ENCODE data around the gene RNF144B.

Gene RNF144B

DNA sequence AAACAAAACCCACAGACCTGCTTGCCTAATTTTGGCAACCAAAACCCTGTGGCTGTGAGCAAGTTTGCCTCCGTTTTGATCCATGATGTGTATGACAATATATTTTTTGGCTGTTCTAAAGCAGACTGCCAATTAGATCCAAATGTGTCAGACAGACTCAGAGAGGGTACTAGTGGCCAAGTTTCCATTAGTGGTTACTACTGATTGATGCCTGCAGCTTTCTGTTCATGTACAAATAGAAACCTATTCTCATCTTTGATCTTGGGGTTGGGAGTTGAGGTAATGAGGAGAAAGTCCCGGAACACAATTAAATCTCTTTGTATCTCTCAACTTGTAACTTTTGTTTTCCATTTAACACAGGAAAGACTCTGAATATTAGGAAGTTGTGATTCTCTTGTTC, 100.9 kb downstream of the RNF144B start:
- no peak for DNase-seq (ENCODE audit: low read depth in 2 of 2)

DNA sequence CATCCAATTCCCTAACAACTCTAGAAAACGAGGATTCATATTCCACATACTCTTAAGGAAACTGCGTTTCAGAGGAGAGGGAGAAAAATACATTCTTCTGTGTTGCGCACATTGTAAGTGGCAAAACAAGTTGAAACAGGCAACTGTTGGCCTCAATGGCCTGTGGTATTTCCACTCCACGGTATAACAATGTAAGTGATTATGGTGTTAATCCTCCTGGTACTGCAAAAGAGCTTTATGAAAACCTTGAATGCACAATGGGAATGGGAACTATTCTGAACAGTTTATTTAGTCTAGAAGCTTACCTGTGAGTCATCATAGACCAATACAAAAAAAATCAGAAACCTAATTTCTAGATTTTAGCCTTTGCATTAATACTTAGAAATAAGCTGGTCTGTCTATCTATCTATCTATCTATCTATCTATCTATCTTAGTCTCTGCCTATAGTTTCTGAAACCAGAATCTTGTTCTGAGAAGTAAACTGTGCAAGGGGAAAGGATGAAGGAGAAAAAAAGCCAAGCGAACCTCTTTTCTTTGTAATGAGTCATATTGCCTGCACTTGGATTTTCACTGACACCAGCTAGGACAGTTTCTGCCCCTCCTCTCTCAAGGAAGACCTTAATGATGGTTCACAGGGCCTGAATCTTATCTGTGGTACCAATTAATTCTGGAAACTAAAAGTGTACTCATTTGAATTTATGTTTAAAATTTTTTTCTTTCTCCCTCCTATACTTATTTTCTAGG, 101.5 kb downstream of the RNF144B start:
- DNase-seq (ENCODE audit: low read depth in 2 of 2): no peak

DNA sequence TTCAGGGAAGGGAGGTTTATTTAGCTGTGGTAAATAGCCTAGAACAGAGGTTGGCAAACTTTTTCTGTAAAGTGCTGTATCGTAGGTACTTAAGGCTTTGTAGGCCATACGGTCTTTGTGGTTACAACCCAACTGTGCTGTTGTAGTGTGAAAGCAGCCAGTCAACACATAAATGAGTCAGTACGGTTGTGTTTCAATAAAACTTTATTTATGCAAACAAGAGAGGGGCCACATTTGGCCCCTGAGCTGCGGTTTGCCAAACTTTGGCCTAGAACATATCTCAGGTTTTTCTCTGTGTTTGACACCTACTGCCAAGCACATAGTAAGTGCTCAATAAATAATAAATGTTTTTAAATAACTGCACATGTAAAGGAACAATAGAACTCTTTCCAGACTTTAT, 102.2 kb downstream of the RNF144B start:
- no peak for DNase-seq (ENCODE audit: low read depth in 2 of 2)

DNA sequence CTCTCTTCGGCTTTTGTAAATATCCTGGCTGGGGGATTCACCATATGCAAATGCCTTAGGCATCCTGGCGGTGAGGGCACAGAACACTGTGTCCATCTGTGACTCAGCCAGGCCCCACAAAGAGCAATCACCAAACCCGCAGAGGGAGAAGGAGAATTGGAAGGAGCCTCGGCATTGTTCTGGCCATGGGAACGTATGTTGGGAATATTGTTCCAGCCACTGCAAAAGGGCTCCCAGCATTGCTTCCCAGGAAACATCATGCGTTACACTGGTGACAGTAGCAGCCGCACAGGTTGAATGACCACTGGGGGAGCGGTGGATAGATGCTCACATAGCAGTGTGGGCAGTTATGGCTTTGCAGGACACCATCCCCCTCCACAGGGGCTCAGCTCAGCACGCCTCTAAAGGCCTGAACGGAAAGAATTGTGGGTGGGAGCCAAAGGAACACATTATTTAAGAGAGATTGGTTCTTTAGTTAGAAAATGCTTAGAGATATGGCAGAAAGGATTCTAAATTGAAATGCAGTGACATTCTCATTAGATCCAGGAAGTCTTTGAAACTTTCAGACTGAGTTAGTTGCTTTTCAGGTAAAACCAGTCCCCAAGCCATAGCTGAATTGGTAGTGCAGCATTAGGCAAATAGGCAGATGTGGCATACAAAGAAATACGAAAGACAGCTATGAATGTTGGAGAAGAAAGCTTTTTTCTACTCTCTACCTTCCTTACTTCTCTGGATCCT, 104.3 kb downstream of the RNF144B start:
- no peak for DNase-seq (ENCODE audit: low read depth in 2 of 2)

DNA sequence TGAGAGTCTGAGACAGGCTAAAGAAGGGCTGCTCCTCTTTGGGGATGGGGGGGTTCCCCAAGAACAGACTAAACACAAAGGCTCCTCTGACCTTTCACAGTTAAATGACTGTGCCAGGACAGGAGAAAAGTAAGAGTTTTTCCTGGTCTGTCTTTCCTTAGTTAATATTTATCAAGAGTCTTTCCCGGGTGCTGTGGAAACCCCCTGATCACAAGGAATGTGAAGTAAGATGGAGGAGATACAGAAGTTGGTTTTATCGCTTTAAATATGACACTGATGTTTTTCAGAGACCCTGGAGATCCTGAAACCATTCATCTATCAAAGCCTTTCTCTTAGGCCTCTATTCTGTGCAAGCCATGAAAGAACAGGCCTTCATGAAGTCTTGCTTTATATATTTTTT, 105.8 kb downstream of the RNF144B start:
- no peak for DNase-seq (ENCODE audit: low read depth in 2 of 2)

DNA sequence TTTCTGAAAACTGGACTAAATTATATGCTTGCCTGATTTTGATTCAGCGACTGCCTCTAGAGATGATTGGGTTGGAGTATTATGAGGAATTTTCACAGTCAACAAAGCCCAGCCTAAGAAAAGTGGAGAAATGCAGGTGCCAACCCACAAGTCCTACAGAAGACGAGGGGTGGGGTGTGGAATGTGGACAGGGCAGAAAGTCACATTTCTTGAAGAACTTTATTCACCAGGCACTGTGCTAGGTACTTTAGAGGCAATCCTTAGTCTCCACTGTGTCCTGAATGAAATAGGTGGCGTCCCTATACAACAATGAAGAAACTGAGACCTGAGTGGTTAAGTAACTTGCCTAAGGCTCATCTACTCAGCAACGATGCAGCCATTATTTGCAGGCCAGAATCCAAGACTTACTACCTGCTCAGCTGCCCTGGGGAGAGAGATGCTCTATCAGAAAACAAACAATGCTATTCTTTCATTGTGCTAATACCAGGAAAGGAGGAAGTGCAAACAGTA, 106.3 kb downstream of the RNF144B start:
- no peak for DNase-seq (ENCODE audit: low read depth in 2 of 2)

DNA sequence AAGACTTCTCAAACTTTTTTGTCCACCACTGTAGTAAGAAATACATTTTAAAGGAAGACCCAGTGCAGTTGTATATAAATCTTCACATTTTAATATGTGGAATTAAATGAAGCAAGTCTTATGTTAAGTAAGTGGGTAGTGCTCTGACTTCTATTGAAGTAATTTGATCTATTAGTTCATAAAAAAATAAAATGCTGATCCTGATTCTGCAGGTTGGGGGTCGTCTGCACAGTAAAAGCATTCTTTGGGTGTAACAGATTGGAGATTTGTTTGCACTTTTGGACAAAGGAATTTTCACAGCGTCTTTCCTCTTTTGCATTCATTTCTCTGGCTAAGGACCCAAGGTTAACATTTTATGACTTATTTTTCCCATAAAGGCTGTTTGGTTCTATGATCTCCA, 106.8 kb downstream of the RNF144B start:
- no peak for DNase-seq (ENCODE audit: low read depth in 2 of 2)

DNA sequence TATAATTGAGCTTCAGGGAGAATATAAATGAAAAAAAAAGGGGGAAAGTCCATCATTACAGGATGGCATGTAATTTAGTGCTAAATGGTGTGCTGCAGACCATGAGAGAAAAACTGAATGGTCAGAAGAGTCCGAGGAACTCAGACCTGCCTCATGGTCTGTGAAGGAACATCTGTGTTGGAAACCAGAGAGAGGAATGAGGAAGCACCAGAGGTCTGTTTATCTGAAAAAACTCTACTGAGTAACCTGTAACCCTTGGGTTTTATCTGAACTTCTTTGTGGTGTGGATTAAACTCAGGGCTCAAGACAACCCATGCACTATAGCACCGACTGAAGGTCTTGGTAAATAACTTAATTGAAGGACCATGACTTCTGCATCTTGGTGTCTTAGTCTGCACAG, 108.1 kb downstream of the RNF144B start:
- DNase-seq (ENCODE audit: low read depth in 2 of 2): no peak

DNA sequence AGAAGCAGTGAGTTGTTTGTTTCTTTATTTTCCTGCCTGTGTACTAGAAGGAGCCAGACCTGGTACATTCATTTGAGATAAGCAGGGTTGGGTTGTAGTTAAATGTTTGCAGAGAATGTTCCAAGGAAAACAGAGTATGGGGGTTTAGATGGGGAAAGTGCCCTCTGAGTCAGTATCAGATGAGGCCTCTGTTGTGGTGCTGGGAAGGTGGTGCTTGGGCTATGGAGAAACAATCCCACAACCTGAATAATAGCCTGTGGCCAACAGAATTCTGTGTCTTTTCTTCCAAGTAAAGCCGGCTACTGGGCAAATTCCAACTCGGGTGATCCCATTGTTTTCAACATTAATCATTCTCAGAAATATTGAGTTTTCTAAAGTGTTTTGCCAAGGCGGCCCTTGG, 109.3 kb downstream of the RNF144B start:
- DNase-seq (ENCODE audit: low read depth in 2 of 2): no peak

DNA sequence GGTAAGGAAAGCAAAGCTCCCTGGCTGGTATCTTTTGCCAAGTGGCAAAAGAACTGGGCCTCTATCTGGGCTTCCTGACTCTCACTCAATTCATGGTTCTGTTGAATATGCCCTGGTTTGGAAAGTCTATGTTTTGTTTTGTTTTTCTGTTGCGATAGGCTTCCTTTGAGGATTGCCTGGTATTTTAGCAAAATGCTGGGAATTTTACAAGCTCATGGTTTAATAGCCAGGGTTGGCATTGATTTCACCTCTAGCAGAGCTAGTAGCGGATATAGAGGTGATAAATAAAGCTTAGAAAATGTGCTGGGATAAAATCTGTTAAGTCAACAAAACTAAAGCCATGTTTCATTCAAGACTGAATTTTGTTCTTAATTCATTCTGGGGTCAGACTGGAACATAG, 109.9 kb downstream of the RNF144B start:
- no peak for DNase-seq (ENCODE audit: low read depth in 2 of 2)

DNA sequence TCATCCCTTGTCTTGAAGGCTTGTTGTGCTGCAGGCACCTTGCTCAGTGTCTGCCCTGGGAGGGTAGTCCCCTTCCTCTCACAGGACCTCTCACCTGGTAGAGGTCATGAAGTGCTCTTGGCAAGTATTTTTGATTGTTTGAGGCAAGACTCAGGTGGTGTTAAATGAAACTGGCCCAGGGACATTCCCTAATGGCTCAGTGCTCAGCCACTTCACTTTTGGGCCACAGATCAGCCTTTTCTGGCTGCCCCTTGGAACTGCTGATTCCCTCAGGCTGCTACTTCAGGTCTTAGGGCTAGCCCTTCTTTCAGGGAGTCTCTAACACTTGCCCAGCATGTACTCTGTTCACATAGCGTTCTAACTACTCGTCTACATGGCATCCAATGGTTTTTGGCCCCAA, 111.3 kb downstream of the RNF144B start:
- no peak for DNase-seq (ENCODE audit: low read depth in 2 of 2)

DNA sequence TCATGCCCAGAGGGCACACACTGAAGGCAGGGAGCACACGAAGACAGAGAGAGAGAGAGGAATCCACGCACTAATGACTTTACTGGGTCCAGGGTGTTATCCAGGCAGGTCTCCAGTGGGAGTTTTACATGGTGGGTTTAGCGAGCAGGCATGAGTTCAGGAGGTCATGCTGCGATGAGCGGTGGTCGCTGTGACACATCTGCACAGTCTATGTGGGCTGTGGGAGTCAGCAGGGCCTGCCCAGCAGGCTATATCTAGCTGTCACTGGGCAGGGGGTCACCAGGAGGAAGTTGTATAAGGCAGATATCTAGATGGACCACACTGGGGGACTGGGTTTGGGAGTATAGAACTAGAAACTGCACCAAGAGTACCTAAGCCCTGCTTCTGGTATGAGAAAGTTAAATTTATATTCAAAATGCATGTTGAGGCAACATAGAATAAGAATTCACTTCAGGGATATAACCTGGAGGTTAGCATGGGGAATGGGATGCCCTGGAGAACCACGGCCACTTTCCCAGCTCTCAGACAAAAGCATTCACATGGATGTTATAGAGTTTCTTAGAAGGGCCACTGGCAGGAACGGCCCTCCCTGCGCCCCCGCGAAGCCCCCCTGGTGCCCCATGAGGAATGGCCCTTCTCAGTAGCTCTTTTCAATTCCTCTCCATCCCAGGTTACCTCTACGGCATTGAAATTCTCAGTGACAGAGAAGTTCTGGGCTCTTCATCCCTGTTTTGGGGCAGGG, 113.9 kb downstream of the RNF144B start:
- no peak for DNase-seq (ENCODE audit: low read depth in 2 of 2)

DNA sequence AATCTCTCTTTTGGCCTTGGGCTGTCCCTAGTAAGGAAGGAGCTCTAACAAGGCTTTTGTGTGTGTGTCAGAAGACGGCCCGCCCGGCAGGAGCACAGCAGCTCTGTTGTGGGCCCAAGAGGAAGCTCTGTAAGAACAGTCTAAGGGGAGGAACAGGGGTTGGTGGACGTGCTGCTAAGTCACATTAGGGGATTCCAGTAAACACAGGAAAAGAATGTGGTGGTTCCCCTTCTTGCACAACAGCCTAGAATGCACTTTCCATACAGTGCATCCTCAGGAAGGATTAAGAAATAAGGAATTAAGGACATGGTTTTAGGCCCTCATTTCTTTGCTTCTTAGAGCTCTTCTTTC, 114.5 kb downstream of the RNF144B start:
- DNase-seq (ENCODE audit: low read depth in 2 of 2): peak; percentile 71 to 77

DNA sequence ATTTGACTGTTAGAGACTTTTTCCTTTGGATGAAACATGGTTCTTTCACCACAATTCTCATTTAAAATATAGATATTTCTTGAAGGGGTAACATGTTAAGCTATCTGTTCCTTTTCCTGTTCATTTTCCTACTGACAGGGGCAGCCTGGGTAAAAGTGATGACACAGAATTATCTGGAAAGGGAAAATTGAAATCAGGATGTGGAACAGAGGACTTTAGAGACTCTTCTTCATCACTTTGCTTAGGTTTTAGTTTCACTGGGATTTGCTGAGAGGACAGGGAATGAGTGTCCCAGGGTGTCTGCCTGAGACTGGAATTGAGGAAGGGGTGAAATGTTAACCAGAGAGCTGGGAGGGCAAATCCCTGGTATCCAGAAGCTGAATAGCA, 116.0 kb downstream of the RNF144B start:
- DNase-seq (ENCODE audit: low read depth in 2 of 2): no peak

DNA sequence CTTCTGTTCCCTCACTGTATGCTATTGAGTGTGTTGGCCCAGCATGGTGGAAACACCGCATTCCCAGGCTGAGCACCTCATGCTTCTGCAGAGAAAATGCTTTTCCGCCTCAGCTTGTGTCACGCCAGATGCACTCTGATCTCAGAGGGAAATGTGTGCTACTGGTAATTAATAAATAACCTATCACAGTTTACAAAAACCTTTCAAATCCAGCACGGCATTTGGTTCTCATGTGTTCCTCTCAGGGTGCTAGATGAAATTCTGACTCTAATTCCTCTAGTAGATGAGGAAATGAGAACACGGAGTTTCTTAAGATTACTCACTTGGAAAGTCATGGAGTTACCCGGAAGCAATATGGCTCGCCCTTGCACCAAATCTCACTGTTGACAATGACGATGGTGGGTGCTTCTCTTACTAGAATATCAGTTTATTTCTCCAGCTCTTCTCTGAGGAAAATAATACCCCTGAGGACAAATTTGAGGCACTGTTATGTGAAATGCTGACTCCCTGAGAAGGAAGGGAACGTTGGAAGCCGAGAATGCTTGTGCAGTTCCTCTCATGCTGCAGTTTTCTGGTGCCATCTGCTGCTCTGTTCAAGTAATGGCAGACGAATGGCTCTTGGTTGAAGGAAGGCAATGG, 116.6 kb downstream of the RNF144B start:
- DNase-seq (ENCODE audit: low read depth in 2 of 2): peak; percentile 47 to 53

DNA sequence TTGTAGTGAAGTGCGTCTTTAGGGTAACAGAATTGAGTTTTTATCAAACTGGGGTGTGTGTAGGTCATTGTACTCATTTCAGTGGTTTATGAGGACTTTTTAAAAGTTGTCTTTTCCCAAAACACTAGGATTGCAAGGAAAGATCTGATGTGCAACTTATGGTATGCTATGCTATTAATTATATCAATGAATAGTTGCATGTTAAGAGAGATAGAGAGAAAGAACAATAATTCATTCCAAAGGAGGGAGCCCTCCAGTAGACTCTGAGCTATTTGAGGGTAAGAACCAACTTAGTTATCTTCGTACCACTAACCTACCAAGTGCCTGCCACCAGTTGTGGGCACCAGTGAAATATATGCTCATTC, 117.1 kb downstream of the RNF144B start:
- no peak for DNase-seq (ENCODE audit: low read depth in 2 of 2)

DNA sequence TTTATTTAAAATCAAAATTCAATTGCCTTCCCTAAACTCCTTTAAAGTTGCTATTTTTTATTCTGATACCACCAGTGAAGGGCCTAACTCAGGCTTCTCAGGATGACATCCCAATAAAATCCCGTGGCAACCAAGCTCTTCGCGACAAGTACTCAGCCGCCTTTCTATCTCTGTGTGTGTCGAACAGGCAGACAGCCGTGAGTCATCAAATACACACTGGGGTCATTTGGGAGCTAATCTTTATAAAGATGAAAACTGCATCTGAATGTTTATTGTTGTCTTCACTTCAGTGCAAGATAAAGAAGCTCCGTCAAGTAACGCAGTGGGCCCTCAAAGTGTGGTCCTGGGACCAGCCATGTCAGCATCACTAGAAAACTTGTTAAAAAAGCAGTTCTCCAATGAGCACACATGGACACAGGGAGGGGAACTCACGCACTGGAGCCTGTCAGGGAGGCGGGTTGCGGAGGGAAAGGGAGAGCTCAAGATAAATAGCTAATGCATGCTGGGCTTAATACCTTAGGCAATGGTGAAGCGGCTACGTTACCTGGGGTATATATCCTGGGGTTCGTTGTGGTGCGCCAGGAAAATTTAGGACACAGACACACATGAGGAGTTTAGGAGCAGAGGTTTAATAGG, 119.3 kb downstream of the RNF144B start:
- DNase-seq (ENCODE audit: low read depth in 2 of 2): no peak

DNA sequence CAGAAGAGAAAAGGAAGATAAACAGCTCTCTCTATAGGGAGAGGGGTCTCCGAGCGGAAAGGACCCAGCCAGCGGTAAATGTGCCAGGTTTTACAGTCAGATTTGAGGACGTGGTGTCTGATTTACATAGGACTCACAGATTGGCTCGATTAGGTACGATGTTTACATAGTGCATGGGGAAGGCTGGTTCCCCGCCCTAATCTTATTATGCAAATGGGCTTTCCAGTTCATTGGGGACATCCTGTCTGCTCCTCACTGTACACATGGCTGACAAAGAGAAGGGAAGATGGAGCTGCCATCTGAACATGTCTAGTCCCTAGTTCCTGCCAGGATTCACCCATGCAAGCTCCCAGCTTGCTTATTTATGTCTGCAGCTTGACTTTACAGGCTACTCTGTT, 119.9 kb downstream of the RNF144B start:
- no peak for DNase-seq (ENCODE audit: low read depth in 2 of 2)

DNA sequence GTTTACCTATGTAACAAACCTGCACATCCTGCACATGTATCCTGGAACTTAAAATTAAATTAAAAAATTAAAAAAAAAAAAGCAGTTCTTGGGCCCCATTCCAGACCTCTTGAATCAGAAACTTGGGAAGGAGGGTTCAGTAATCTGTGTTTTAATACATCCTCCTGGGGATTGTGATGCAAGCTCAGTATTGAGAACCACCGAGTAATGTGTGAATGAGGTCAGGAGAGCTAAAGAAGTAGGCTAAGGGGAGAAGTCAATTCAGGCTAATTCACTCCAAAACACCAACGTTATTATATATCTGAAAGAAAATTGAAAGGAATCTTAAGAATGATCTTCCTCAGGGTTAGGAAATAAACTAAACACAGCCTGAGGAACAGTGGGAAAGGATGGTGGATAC, 120.4 kb downstream of the RNF144B start:
- peak; percentile 29 to 52 for DNase-seq (ENCODE audit: low read depth in 2 of 2)

DNA sequence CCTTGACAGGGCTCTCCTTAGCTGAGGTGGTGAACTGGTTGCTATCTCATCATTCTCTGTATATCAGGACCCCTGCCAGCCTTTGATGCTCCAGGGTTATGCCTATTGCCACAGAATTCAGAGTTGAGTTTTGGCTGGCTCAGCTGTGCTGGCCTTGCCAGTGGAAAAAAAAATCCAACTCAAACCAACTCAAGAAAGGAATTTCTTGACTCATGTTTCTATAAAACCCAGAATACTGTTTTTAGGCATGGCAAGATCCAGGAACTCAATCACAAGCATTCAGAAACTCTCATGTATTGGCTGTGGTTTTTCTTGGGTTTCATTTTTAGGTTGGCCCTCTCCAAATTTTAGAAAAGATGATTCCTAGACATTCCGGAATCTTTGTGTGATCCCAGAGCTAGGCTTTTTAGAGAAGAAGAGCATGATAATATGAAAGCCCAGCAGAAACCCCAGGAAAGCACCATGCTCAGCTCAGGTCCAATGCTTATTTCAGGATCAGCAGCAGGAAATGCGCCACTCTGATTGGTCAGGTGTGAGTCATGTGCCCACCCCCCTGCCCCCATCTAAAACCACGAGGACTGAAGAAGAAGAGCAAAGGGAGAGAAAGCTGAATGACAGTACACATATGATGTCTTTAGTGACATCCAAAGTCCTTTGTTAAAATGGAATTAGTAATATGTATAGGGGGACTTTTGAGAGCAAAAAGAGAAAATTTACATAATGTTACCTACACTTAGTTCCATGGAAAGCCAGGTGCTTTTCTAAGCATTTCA, 122.9 kb downstream of the RNF144B start:
- no peak for DNase-seq (ENCODE audit: low read depth in 2 of 2)

DNA sequence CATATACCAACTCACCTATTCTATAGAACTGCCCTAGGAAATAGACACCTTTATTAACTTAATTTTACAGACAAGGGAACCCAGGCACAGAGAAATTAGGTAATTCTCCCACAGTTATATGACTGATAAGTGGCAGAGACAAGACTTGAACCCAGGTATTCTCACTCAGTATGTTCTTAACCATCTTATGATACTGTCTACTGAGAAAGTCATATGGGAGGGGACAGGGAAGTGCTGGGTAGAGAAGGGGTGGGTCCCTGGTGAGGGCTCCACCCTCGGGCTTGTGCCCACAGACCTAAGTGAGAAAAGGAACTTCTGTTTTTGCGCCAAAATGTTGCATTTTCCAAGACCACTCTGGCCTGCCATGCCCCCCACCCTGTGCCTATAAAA, 123.5 kb downstream of the RNF144B start:
- DNase-seq (ENCODE audit: low read depth in 2 of 2): no peak

Measured in fibroblast of skin of left biceps (primary cell).